Measurements from ENCODE around the gene SLC27A6. TPM values are rescaled to one million over a fixed set of nuclear protein-coding genes. Genes with fewer than 3 reads are reported as not detected.
"Not testable (repeated sequence)": the region's sequence is repeated elsewhere in the genome, so short reads cannot be mapped to it uniquely, and the experiment has no call there.

The SLC27A6 gene, protein sequence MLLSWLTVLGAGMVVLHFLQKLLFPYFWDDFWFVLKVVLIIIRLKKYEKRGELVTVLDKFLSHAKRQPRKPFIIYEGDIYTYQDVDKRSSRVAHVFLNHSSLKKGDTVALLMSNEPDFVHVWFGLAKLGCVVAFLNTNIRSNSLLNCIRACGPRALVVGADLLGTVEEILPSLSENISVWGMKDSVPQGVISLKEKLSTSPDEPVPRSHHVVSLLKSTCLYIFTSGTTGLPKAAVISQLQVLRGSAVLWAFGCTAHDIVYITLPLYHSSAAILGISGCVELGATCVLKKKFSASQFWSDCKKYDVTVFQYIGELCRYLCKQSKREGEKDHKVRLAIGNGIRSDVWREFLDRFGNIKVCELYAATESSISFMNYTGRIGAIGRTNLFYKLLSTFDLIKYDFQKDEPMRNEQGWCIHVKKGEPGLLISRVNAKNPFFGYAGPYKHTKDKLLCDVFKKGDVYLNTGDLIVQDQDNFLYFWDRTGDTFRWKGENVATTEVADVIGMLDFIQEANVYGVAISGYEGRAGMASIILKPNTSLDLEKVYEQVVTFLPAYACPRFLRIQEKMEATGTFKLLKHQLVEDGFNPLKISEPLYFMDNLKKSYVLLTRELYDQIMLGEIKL
- total RNA-seq = not detected

DNA sequence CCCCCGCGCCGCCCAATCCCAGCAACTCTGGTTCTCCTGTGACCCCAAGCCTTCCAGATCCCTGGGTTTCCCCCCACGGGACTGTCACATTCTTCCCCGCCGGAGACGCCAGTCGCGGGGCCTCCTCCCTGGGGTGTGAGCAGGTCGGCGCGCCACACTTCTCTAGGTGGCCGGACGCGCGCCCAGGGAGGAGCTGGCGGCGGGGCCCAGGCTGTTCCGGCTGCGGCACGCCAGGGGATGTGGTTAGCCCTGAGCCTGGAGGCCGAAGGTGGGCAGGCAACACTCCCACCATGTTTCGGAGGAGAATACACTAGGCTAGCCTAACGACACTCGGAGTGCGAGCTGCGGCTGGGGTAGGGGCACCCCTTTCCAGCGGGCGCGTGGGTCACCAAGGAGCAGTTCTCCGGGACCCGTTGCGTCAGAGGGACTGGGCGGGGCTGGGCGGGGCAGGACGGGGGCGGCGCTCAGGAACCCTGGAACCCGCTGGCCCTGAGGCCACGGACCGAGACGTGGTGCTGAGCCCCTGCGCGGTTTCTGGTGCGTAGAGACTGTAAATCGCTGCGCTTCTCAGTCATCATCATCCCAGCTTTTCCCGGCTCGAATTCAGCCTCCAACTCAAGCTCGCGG lies at the start of gene SLC27A6:
TSS of gene SLC27A6 (plus strand) at position 478 of the 627 bp plus-strand sequence. CDS start 650 bp downstream, outside the sequence.
- no peaks in the 10 kb centered on the region for H3K4me1 Mint-ChIP-seq
- no peak within 1 kb of the TSS for H3K27ac Mint-ChIP-seq
- CTCF ChIA-PET = no interaction called here
- H3K36me3 Mint-ChIP-seq = no peaks in the 10 kb centered on the region
- peaks cover 2% of the 10 kb centered on the region for H3K9me3 Mint-ChIP-seq (ENCODE audit: low read depth)
- H3K4me3 Mint-ChIP-seq = no peak within 1 kb of the TSS
- peak; percentile 40 for DNase-seq
- peak; percentile 36 for ATAC-seq
- H3K27me3 Mint-ChIP-seq = peaks cover 16% of the 10 kb centered on the region

DNA sequence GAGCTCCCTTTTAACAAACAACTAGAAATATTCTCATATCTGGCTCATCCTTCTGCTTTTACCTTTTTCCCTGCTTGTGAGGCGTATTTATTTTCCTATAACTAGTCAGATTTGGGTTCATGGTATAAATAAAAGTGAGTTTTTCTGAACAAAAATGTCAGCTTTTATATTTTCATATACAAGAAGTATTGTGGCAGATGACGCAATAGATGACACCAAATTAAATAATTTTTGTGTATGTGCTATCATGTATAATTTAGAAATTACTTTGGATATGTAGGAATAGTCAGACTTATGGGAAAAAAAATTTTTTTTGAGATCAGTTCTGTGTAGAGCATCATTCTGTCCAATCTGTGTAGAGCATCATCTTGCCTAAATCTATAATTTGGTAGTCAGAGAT lies 45.7 kb upstream of the SLC27A6 start:
- DNase-seq (no peak), ATAC-seq (no peak)
- no peaks in the 10 kb centered on the region for H3K27me3 Mint-ChIP-seq
- H3K4me3 Mint-ChIP-seq = no peak overlapping the region
- H3K36me3 Mint-ChIP-seq = no peaks in the 10 kb centered on the region
- H3K27ac Mint-ChIP-seq = no peak overlapping the region
- CTCF ChIA-PET = no interaction called here
- no peaks in the 10 kb centered on the region for H3K9me3 Mint-ChIP-seq (ENCODE audit: low read depth)
- H3K4me1 Mint-ChIP-seq = no peaks in the 10 kb centered on the region

DNA sequence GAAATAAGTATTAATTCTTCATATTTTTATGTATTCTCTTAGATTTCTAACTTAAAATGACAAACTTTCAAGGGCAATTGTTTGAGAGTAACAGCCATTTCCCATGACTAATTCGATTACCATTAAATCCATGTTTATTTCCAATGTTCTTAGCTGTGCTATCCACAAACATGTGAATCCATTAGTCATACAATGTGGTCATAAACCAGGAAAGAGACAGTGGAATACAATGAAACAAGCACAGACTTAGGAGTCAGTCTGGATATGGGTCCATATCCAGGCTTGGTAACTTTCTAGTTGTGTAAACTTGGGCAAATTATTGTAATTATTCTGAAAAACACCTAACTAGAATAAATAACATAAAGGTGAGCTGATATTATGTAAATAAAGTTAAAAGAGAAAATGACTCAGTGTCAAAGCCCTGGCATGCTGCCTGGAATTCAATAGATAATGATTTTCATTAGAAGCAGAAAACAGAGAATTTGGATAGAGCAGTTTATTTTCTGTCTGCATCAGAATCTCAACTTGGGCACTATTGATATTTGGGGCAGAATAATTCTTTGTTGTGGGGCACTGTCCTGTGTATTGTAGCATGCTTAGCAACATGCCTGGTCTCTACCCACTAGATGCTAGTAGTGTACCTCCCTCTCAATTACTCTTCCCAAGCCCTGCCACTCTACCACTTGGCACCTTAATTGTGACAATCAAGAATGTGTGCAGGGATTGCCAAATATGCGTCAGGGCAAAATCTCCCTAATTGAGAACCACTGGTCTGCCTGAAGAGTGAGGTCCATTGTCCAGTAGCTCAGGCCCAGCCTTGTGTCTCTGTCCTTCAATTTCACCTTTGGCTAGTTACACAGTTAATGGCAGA lies 44.7 kb upstream of the SLC27A6 start:
- CTCF ChIA-PET = no interaction called here
- Mint-ChIP-seq H3K27me3 (no peaks in the 10 kb centered on the region), H3K4me1 (no peaks in the 10 kb centered on the region)

DNA sequence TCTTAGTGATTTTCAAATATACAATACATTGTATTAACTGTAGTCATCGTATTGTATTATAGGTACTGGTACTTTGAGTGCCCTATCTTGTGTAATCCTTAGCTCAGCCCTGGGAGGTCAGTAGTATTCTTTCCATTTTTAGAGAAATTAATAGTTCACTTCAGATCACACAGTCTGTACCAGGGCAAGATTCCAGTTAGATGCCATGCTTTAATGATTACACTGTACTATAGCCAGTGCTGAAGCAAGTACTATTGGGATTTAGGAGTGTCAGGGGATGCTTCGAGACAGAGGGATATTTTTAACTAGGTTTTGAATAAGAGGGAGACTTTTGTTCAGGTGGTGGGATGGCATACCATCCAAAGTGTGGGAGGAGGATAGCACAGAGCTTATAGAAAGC lies 41.0 kb upstream of the SLC27A6 start:
- Mint-ChIP-seq H3K36me3 (no peaks in the 10 kb centered on the region), H3K27ac (no peak overlapping the region), H3K4me1 (no peaks in the 10 kb centered on the region), H3K9me3 (ENCODE audit: low read depth) (no peaks in the 10 kb centered on the region), H3K27me3 (no peaks in the 10 kb centered on the region), H3K4me3 (no peak overlapping the region)
- CTCF ChIA-PET = no interaction called here
- DNase-seq (no peak), ATAC-seq (no peak)

More for the DNA sequence above, 44.7 kb upstream of the SLC27A6 start:
- Mint-ChIP-seq H3K4me3 (no peak overlapping the region), H3K9me3 (ENCODE audit: low read depth) (no peaks in the 10 kb centered on the region), H3K36me3 (no peaks in the 10 kb centered on the region), H3K27ac (no peak overlapping the region)
- DNase-seq = no peak
- no peak for ATAC-seq

DNA sequence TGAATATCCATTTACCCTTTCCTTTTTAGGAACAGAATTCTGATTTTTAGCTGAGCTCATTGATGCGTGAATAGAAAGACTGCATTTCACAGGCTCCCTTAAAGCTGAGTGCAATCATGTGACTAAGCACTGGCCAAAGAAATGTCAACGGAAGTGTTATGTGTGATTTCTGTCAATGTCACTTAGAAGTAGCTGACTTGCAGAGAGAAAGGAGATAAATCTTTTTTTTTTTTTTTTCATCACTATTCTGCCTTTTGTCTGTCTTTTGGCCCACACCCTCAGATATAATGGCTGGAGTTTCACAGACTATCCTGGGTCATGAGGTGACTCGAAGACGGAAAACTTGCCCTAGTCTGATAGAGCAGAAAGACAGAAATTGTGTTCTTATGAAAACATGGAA lies 39.3 kb upstream of the SLC27A6 start:
- DNase-seq (no peak), ATAC-seq (no peak)
- CTCF ChIA-PET = no interaction called here
- Mint-ChIP-seq H3K27me3 (no peaks in the 10 kb centered on the region), H3K4me3 (no peak overlapping the region), H3K36me3 (no peaks in the 10 kb centered on the region), H3K27ac (no peak overlapping the region), H3K4me1 (no peaks in the 10 kb centered on the region), H3K9me3 (ENCODE audit: low read depth) (no peaks in the 10 kb centered on the region)

DNA sequence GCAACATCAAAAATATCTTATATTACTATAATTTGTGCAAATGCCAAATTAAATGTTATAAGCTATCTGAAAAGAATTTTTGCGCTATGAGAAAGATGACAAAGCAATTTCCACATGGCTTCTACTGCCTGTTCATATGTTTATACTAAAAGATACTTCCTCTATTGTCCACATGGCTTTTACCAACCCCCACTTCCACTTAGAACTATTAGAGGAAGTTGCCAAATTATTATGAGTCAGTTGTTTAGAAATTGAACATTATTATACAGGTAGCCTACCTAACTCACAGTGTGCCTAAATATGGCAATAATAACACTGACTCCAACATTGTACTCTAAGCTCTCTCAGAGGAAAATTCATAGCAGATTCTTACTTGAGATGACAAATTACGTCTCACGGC lies 37.6 kb upstream of the SLC27A6 start:
- H3K4me3 Mint-ChIP-seq = no peak overlapping the region
- DNase-seq = no peak
- CTCF ChIA-PET = no interaction called here
- no peaks in the 10 kb centered on the region for H3K4me1 Mint-ChIP-seq
- ATAC-seq = no peak
- H3K36me3 Mint-ChIP-seq = no peaks in the 10 kb centered on the region
- no peaks in the 10 kb centered on the region for H3K27me3 Mint-ChIP-seq
- H3K9me3 Mint-ChIP-seq (ENCODE audit: low read depth) = no peaks in the 10 kb centered on the region
- H3K27ac Mint-ChIP-seq = no peak overlapping the region

DNA sequence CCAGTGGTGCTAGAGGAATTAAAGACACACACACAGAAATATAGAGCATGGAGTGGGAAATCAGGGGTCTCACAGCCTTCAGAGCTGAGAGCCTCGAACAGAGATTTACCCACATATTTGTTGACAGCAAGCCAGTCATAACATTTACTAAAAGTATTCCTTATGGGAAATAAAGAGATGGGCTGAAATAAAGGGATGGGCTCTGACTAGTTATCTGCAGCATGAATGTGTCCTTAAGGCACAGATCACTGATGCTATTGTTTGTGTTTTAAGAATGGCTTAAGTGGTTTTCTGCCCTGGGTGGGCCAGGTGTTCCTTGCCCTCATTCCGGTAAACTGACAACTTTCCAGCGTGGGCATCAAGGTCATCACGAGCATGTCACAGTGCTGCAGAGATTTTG lies 33.1 kb upstream of the SLC27A6 start:
- H3K27ac Mint-ChIP-seq; ATAC-seq; CTCF ChIA-PET; H3K36me3 Mint-ChIP-seq; H3K9me3 Mint-ChIP-seq (ENCODE audit: low read depth); H3K4me3 Mint-ChIP-seq; H3K27me3 Mint-ChIP-seq; DNase-seq; H3K4me1 Mint-ChIP-seq: not testable (repeated sequence)

DNA sequence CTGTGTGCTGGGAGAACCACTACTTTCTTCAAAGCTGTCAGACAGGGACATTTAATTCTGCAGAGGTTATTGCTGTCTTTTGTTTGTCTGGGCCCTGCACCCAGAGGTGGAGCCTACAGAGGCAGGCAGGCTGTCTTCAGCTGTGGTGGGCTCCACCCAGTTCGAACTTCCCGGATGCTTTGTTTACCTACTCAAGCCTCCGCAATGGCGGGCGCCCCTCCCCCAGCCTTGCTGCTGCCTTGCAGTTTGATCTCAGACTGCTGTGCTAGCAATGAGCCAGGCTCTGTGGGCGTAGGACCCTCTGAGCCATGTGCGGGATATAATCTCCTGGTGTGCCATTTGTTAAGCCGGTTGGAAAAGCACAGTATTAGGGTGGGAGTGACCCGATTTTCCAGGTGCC lies 22.2 kb upstream of the SLC27A6 start:
- ATAC-seq; CTCF ChIA-PET; H3K27me3 Mint-ChIP-seq; H3K36me3 Mint-ChIP-seq; H3K9me3 Mint-ChIP-seq (ENCODE audit: low read depth); DNase-seq; H3K4me3 Mint-ChIP-seq; H3K4me1 Mint-ChIP-seq; H3K27ac Mint-ChIP-seq: not testable (repeated sequence)

DNA sequence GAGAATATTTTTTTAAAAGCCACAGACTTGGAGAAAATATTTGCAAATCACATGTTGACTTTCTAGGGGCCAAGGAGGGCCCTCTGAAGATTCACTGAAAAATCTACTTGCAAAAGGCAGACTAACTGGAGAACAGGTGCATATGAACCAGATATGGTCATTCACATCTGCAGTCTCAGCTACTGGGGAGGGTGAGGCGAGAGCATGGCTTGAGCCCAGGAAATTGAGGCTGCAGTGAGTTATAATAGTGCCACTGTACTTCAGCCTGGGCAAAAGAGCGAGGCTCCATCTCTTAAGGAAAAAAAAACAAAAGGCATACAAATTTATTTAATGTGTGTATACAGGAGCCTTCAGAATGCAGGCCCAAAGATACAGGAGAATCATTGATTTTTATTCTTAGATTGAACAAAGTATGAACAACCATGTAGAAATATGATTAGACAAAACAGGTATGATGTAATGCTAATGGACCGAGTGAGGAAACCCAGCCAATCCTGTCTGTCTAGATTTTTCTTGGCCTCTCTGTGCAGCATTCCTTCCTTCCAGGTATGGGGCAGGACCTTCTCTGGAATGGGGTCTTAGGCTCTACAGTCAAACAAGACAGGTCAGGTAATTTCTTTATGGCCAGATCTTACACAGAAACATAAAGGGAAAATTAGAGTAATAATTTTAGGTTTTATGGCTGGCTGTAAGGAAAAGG lies 15.3 kb upstream of the SLC27A6 start:
- Mint-ChIP-seq H3K9me3 (ENCODE audit: low read depth) (no peaks in the 10 kb centered on the region), H3K4me1 (no peaks in the 10 kb centered on the region), H3K4me3 (no peak overlapping the region), H3K36me3 (no peaks in the 10 kb centered on the region), H3K27ac (no peak overlapping the region), H3K27me3 (no peaks in the 10 kb centered on the region)
- ATAC-seq = no peak
- CTCF ChIA-PET = no interaction called here
- no peak for DNase-seq

DNA sequence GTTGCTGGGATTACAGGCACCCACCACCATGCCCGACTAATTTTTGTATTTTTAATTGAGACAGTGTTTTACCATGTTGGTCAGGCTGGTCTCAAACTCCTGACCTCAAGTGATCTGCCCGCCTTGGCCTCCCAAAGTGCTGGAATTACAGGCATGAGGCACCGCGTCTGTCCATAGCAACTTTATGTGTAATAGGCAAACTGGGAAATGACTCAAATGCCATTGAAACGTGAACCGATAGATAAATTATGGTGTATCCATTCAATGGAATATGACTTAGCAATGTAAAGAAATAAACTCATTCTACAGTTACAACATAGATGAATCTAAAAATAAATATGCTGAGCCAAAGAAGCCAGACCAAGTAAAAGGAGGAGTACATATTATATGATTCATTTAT lies 14.0 kb upstream of the SLC27A6 start:
- H3K4me3 Mint-ChIP-seq; H3K27ac Mint-ChIP-seq; H3K9me3 Mint-ChIP-seq (ENCODE audit: low read depth); DNase-seq; CTCF ChIA-PET; H3K27me3 Mint-ChIP-seq; H3K36me3 Mint-ChIP-seq; H3K4me1 Mint-ChIP-seq; ATAC-seq: not testable (repeated sequence)

DNA sequence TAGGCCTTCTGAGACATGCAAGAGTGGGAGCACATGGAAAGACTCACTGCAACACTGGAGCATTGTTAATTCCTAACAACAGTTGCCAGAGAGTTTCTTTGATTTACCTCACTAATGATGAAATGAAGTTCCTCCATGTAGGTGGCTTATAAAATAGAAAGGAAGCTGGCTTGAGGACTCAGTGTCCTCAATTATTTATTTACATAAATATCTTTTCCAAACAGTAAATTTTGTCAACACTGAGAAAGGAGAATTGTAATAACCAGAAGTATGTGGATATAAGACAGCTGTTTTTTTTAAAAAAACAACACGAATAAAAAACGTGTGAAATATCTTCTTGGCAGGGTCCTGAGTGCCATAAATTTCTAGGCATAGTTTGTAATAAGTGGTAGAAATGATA lies 9.1 kb upstream of the SLC27A6 start:
- H3K9me3 Mint-ChIP-seq (ENCODE audit: low read depth) = no peaks in the 10 kb centered on the region
- no peaks in the 10 kb centered on the region for H3K36me3 Mint-ChIP-seq
- no peaks in the 10 kb centered on the region for H3K27me3 Mint-ChIP-seq
- no peaks in the 10 kb centered on the region for H3K4me1 Mint-ChIP-seq
- H3K4me3 Mint-ChIP-seq = no peak overlapping the region
- CTCF ChIA-PET = no interaction called here
- ATAC-seq = no peak
- H3K27ac Mint-ChIP-seq = no peak overlapping the region
- no peak for DNase-seq

DNA sequence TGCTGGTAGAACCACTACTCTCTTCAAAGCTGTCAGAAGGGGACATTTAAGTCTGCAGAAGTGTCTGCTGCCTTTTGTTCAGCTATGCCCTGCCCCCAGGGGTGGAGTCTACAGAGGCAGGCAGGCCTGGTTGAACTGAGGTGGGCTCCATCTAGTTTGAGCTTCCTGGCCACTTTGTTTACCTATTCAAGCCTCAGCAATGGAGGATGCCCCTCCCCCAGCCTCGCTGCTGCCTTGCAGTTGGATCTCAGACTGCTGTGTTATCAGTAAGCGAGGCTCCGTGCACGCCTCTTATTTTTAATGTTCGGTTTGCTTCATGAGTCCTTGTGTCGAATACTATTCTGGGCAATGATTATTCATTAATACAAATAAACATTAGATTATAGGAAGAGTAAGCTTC lies 3.1 kb upstream of the SLC27A6 start:
- peaks cover 16% of the 10 kb centered on the region for H3K27me3 Mint-ChIP-seq
- no peak overlapping the region for H3K4me3 Mint-ChIP-seq
- no peak overlapping the region for H3K27ac Mint-ChIP-seq
- no peaks in the 10 kb centered on the region for H3K36me3 Mint-ChIP-seq
- no peaks in the 10 kb centered on the region for H3K4me1 Mint-ChIP-seq
- ATAC-seq = no peak
- peaks cover 2% of the 10 kb centered on the region for H3K9me3 Mint-ChIP-seq (ENCODE audit: low read depth)
- DNase-seq = no peak
- CTCF ChIA-PET = no interaction called here

DNA sequence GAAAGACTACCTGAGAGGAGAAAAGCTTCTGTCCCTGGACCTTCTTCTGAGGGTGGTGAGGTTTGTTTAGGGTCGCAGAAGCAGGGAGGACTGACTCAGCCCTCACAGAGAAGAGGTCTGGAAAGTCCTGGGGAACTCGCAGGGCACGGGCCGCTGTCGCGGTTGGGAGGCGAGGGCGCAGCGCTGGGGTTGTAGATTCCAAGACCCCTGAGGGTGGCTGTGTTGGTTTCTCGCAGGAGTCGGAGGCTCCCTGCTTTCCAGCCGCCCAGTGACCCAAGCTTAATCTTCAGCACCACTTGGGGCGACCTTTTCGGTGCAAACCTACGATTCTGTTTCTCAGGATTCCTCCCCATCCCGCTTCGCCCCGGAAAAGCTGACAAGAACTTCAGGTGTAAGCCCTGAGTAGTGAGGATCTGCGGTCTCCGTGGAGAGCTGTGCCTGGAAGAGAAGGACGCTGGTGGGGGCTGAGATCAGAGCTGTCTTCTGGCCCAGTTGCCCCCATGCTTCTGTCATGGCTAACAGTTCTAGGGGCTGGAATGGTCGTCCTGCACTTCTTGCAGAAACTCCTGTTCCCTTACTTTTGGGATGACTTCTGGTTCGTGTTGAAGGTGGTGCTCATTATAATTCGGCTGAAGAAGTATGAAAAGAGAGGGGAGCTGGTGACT lies 482 bp downstream of the SLC27A6 start:
- Mint-ChIP-seq H3K36me3 (no peaks in the 10 kb centered on the region), H3K4me3 (no peak overlapping the region), H3K9me3 (ENCODE audit: low read depth) (peaks cover 2% of the 10 kb centered on the region), H3K27ac (no peak overlapping the region), H3K4me1 (no peaks in the 10 kb centered on the region), H3K27me3 (peaks cover 20% of the 10 kb centered on the region)
- ATAC-seq (no peak), DNase-seq (no peak)
- CTCF ChIA-PET = no interaction called here

Data from activated CD8-positive, alpha-beta memory T cell treated with anti-CD3 and anti-CD28 coated beads, Interleukin-2, amount 10 ng/mL, durations not matched to agents 7 days and 5 days (primary cell).